GM19328 (cell line): ENCODE results near the gene CSE1L.
"Not testable (repeated sequence)": the region's sequence is repeated elsewhere in the genome, so short reads cannot be mapped to it uniquely, and the experiment has no call there.

Experiments used
- ATAC-seq: cut with Tn5 transposase; IDR thresholded peaks from one replicate; pipeline ENCODE4 v1.9.1; 2021; ENCODE audit warnings: mild to moderate bottlenecking, moderate library complexity; ENCODE audit not compliant: unreplicated experiment

Gene CSE1L

GRCh38 chr20:49054056-49054643 is 8.0 kb downstream of the CSE1L start:
- ATAC-seq = no peak

DNA sequence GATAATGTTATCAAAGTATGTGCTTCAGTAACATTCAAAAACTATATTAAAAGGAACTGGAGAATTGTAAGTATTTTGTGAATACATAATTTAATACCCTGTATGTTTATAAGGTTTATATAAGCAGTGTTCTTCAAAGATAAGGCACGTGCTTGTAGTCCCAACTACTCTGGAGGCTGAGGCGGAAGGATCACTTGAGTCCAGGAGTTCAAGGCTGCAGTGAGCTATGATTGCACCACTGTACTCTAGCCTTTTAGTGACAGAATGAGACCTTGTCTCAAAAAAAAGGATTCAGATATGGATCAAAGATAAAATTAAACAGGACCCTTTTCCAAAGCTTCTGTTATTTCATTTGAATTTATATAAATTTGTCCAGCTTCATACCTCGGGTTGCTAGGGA is 17.2 kb downstream of the CSE1L start:
- ATAC-seq = no peak

- ATAC-seq = no peak
Measured at GRCh38 chr20:49074521-49074920, 28.4 kb downstream of the CSE1L start.

- no peak for ATAC-seq
Measured at GRCh38 chr20:49078310-49078709, 32.2 kb downstream of the CSE1L start.

DNA sequence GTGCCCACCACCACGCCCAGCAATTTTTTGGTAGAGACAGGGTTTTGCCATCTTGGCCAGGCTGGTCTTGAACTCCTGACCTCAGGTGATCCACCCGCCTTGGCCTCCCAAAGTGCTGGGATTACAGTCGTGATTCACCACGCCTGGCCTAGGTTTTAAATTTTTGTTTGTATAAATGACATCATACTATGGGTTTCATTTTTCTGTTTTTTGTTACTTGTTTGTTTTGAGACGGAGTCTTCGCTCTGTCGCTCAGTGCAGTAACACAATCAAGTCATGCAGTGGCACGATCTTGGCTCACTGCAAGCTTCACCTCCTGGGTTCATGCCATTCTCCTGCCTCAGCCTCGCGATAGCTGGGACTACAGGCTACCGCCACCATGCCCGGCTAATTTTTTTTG is 36.2 kb downstream of the CSE1L start:
- ATAC-seq = not testable (repeated sequence)

- ATAC-seq = no peak
Measured at GRCh38 chr20:49091104-49091503, 45.0 kb downstream of the CSE1L start.

GRCh38 chr20:49091762-49092161 is 45.6 kb downstream of the CSE1L start:
- ATAC-seq = no peak

GRCh38 chr20:49096203-49096730 is 50.2 kb downstream of the CSE1L start:
- ATAC-seq = no peak

DNA sequence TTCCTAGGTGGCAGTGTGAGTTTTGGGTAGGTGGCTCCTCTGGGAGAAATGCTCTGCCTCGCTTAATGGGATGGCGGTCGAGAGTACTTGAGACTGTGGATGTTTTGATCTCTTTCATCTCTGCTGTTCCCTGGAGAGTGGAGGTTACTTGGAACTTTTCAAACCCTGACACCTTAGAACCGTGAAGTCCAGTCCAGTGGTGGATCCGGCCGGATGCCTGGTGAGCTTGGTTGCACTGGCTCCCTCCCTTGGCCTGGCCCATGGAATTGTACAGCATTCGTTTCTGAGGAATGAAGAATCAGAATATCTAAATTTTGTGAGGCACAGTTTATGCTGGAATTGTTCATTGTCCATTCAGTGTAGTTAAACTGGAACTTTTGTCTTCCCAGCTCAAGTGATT is 51.0 kb downstream of the CSE1L start:
- no peak for ATAC-seq

- ATAC-seq = no peak
Measured at GRCh38 chr20:49098136-49098535, 52.0 kb downstream of the CSE1L start.

DNA sequence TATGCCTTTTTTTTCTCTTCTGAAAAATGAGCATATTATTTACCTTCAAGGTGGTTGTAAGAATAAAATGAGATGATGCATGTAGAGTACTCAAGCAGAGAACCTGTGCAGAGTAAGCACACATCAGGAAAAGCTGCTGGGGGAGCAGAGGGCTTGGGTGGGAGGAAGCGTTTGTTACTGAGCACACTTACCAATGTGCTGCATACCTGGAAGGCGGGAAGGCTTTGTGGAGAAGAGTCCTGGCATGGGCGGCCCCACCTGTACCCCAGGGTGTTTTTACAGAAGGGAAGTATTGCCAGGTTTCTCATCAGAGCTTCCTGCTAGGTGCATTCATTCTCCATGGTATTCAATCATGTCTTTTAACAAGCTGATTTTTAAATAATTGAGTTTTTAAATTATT is 52.9 kb downstream of the CSE1L start:
- no peak for ATAC-seq

DNA sequence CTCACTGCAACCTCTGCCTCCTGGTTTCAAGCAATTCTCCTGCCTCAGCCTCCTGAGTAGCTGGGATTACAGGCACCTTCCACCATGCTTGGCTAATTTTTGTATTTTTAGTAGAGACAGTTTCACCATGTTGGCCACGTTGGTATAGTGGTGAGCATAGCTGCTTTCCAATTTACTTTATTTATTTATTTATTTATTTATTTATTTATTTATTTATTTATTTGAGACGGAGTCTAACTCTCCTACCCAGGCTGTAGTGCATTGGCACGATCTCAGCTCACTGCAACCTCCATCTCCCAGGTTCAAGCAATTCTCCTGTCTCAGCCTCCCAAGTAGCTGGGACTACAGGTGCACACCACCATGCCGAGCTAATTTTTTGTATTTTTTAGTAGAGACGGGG is 54.2 kb downstream of the CSE1L start:
- ATAC-seq = not testable (repeated sequence)

- ATAC-seq = no peak
Measured at GRCh38 chr20:49100972-49101371, 54.9 kb downstream of the CSE1L start.

GRCh38 chr20:49103019-49103418 is 56.9 kb downstream of the CSE1L start:
- no peak for ATAC-seq

DNA sequence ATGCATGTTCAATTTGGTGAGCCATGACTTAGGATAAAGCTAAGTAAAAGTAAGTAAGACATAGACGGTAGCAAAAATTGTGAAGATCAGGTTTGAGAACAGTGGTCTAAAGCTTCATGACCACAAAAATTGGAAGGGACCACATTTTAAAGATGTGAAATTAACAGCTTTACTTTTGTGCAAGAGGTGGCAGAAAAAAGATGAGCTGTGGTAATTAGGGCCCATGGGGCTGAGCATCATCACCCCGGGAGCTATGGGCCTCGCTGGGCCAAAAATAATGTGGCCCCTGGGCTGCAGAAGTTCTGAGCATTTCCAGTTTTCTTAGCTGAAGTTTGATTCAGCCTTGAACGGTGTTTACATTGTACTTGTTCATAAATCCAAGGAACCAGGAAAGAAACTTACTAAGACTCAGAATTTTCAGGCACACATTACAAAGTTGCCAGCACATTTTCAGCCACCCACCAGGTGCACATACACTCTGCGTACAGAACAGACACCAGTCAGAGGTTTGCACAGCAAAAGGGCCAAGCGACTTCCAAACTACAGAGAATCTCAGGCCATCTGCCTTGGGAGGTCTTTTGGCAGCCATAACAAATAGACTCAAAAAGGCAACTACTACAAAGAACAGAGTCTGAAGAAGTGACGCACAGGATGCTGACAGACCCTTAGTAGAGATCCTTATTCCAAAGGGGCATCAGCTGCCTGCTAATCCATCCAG is 57.7 kb downstream of the CSE1L start:
- ATAC-seq = no peak

DNA sequence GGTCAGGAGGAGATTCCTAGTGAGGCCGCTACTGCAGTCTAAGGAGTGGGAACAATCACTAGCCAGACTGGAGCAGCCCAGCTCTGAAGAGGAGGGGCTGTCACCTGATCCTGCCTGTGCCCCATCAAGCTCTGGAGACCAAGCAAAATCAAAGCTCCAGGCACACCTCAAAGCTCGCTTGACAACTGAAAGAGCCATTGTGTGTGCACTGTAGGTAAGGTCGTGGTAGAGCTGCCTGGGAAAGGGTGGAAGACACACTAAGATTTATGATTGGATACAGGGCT is 58.2 kb downstream of the CSE1L start:
- ATAC-seq = no peak

GRCh38 chr20:49104979-49105547 is 59.0 kb downstream of the CSE1L start:
- ATAC-seq = not testable (repeated sequence)

GRCh38 chr20:49106328-49106727 is 60.2 kb downstream of the CSE1L start:
- no peak for ATAC-seq

DNA sequence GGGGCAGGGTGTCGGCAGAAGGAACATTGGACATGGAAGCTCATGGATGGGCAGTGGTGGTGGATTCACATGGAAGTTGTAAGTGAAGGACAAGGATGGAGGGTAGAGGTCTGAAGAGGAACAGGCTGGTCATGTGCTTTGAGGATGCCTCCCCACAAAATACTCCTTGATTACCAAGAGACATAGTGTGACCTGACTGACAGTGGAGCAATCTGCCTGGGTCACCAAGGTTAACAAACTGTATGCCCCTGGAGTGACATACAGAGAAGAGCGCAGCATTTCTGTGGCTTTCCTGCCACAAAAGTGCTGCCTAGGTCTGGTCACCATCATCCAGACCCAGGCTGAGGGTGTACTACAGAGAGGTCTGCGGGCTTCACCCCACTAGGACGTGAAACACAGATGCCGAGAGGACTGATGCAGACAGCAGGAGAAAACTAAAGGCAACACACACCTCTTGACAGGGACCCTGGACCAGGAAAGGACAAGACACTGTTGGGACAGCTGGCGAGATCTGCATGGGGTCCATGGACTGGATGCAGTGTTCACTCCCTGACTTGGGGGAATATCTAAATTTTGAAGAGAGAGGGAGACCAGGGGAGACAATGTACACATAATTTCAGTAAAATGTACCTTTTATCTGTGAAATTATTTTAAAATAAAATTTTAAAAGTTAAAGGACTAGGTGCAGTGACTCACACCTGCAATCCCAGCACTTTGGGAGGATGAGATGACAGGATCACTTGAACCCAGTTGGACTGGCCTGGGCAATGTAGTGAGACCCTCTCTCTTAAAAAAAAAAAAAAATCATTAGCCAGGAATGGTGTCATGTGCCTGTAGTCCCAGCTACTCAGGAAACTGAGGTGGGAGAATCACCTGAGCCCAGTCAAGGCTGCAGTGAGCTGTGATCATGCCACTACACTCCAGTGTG is 64.9 kb downstream of the CSE1L start:
- no peak for ATAC-seq

GRCh38 chr20:49112596-49113274 is 66.6 kb downstream of the CSE1L start:
- ATAC-seq = no peak

DNA sequence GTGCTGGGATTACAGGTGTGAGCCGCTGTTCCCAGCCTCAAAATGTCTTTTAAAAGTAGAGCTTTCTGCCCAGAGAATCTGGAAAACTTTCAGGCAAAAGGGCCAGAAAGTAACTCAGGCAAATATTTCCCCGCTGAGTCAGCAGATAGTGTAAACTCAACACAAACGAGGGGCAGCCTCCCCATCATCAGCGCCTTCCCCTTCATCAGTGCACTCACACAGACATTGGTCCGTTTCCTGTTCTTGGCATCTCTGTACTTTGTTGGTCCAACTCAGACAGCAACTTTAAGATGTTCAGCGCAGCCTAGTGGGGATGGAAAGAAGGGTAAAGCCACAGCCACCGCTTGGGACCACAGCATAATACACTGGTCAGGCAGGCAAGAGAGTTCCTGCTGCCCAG is 69.5 kb downstream of the CSE1L start:
- ATAC-seq = no peak
